GM18526 (cell line): Measurements from ENCODE around the gene CYLD.

Experiments
- POLR2A ChIP-seq: IDR thresholded peaks from 3 replicates; pipeline ENCODE4 v1.6.1; 2011; ENCODE audit not compliant: insufficient read length; ENCODE audit errors: extremely low read depth

CYLD gene

DNA sequence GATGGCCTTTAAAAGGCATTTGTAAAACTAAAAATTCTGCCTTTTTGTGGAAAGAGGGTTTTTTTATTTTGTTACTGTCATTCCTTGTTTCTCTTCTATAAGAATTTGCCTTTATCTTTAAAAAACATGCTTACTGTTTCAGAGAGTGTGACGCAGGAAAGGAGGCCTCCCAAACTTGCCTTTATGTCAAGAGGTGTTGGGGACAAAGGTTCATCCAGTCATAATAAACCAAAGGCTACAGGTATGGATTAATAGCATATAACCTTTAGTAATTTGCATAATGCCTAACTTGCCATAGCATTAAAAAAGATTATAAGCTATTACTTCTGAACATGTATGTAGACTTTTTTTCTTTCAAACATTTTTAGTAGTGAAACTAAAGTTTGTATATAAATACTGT, 34.2 kb downstream of the CYLD start:
- TF ChIP-seq POLR2A: no peak

DNA sequence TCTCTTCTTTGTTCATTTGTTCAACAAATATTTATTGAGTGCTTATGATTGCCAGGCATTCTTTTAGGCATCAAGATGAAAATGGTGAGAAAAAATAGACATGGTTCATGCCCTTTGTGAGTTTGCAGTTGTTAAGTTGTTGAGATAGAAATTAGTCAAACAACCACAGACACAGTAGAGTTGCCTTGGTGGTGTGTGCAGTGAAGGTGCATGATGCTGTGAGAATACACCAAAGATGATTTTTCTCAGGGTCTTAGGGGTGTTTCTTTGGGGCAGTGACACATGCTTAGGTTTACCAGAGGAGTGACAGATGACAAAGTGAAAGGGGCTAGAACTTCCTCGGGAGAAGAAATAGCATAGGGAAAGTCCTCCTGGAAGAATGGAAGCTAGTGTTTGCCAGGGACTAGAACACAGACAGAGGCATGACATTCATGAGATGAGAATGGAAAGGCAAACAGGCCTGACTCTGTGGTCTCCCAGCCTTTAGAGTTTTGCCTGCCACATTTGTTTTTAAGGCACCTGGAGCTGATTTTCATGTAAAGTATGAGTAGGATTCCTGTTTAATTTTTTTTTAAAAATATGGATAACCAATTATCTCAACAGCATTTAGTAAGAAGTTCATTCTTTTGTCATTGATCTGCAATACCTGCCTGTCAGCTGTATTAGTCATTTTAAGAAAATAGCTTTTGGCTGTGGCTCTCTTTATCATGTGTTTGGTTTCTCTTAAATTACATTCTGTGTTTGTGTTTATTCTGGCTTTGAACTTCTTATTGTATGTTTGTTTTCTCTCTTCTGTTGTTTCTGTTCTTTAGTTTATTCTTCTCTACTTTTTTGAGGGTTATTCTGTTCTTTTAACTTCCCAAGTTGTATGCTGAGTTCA, 36.6 kb downstream of the CYLD start:
- no peak for TF ChIP-seq POLR2A

DNA sequence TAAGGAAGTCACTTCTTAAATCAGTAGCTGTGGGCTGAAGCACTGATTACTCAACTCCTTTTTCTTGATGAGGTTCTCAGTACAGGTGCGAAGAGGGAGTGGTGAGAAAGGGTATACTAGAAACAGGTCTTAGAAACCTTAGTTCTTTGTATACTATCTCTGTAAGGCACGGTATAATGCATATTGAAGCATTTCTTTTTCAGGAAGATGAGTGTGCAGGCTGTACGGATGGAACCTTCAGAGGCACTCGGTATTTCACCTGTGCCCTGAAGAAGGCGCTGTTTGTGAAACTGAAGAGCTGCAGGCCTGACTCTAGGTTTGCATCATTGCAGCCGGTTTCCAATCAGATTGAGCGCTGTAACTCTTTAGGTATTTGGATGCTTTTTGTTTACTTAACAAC, 39.2 kb downstream of the CYLD start:
- TF ChIP-seq POLR2A: no peak

DNA sequence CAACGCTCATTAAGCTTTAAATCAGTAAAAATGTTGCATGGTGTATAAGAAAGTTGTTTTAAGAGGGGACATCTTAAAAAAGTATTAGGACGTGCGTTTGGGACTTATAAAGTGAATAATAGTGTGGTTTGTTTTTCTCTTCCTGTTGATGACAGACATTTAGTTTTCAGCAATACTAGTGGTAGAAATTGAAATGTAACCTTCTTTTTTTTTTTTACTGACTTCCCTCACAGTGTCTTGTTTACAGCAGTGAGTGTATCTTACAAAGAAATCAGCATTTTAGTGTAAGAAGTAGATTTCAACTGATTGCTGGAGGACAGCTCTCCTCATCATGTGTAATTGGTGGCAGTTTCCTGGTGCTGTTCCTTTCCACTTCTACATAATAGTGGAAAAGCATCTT, 39.6 kb downstream of the CYLD start:
- no peak for TF ChIP-seq POLR2A

- no peak for TF ChIP-seq POLR2A
Measured at GRCh38 chr16:50789757-50790156, 47.9 kb downstream of the CYLD start.

DNA sequence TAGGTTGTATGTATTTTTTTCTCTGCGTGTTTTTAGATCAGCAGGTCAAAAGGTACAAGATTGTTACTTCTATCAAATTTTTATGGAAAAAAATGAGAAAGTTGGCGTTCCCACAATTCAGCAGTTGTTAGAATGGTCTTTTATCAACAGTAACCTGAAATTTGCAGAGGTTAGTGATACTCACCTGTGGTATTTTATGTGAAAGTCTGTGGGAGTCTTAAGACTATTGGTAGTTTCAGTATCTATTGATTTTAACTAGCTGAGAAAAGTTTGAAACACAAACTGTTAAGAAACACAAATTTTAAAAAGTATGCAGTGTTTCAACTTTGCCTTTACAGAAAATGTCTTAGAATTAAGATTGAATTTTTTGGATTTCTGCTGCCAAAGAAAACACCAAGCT, 49.6 kb downstream of the CYLD start:
- no peak for TF ChIP-seq POLR2A

GRCh38 chr16:50796829-50797228, 54.9 kb downstream of the CYLD start:
- TF ChIP-seq POLR2A: no peak

- TF ChIP-seq POLR2A: no peak
Measured at GRCh38 chr16:50797456-50797855, 55.6 kb downstream of the CYLD start.

GRCh38 chr16:50800074-50800473, 58.2 kb downstream of the CYLD start:
- TF ChIP-seq POLR2A: no peak

- TF ChIP-seq POLR2A: no peak
Measured at GRCh38 chr16:50801036-50801435, 59.1 kb downstream of the CYLD start.

GRCh38 chr16:50802000-50802399, 60.1 kb downstream of the CYLD start:
- no peak for TF ChIP-seq POLR2A

DNA sequence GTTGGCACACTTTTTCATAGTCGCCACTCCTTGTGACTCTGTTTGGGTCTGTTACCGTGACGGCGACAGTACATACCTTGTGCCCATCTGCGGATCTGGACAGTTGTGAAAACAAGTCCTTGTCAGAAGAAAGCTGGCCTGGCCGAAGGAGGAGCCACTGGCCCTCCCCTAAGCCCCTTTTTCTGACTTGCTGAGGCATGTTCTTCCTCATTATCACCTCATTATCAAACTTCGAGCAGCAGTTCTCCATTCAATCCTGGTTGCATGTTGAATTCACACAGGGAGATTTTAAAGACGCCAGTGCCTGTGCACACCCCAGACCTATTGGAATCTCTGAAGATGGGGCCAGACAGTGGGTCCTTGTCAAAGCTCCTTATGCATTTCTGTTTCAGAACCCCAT, 61.1 kb downstream of the CYLD start:
- no peak for TF ChIP-seq POLR2A

- no peak for TF ChIP-seq POLR2A
Measured at GRCh38 chr16:50804290-50804907, 62.5 kb downstream of the CYLD start.

DNA sequence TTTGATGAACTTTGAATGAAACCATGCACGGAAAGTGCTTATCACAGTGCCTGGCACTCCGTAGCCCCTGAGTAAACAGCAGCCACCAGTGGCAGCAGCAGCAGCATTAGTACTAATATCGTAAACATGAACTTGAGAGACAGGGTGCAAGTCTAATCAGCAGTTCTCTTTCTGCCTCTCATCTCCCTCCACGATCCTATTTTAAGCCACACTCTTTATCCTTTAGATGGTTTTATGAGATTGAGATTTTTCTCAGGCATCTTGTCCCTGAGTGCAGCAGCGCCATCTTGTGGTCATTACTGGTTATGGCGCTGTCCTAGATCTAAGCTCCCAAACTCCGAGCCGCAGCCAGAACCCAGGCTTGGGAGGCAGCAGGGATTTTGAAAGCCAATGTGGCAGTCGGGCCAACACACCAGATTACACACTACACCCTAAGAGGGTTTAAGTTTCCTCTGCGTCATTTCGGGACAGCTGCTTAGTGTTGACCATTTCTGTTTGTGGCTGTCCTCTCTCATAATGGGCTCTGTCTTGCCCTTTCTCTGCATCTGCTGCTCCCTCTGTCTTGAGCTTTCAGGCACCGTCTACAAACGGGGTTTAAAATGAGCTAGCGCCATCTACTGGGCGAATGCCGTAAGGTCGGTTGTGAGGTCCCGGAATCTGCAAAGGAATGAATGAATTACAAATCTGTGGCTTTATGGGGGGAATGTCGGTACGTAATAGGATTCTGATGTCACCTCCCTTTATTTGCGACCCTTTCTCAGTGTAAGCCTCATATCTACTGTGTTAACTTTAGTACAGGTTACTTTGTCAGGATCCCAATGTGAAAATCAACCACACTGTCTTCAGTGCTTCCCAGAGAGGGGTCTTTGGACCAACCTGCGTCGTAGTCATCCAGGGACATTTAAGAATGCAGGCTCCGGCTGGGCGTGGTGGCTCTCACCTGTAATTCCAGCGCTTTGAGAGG, 64.5 kb downstream of the CYLD start:
- TF ChIP-seq POLR2A: no peak

GRCh38 chr16:50808929-50809538, 67.1 kb downstream of the CYLD start:
- no peak for TF ChIP-seq POLR2A
